HEK293T (cell line): ENCODE data around the gene SSU72.
A peak's percentile ranks its signal among the peaks of the same experiment; 100 is the strongest.
"Not testable (repeated sequence)": the region's sequence is repeated elsewhere in the genome, so short reads cannot be mapped to it uniquely, and the experiment has no call there.

Experiments used
- CTCF ChIA-PET: fragments of 350-600 bp; formaldehyde crosslinking; extraction: SDS; loops from one replicate; lab custom pipeline; 2021; ENCODE audit warnings: antibody characterized with exemption, inconsistent platforms; lab: Yijun Ruan, JAX
- POLR2A ChIA-PET: fragments of 350-600 bp; formaldehyde crosslinking; extraction: SDS; loops from one replicate; lab custom pipeline; 2020; ENCODE audit warnings: antibody characterized with exemption, inconsistent platforms; lab: Yijun Ruan, JAX
- DNase-seq: peaks from one replicate; pipeline ENCODE4 v3.0.0; 2012; ENCODE audit warnings: mixed read lengths; ENCODE audit errors: extremely low spot score
- ARNT ChIP-seq: fragments of 450-650 bp; IDR thresholded peaks from 2 replicates; pipeline ENCODE4 v1.6.1; 2017; ENCODE audit warnings: mild to moderate bottlenecking
- BHLHE40 ChIP-seq: fragments of 450-650 bp; IDR thresholded peaks from 2 replicates; pipeline ENCODE4 v1.6.1; 2016; ENCODE audit warnings: mild to moderate bottlenecking, moderate library complexity, borderline replicate concordance
- CTBP1 ChIP-seq: fragments of 450-650 bp; IDR thresholded peaks from 2 replicates; pipeline ENCODE4 v1.6.1; 2016; ENCODE audit warnings: borderline replicate concordance
- ELF4 ChIP-seq: fragments of 450-650 bp; IDR thresholded peaks from 2 replicates; pipeline ENCODE4 v1.6.1; 2017; ENCODE audit warnings: antibody characterized with exemption
- FOXA1 ChIP-seq: fragments of 450-650 bp; IDR thresholded peaks from 2 replicates; pipeline ENCODE4 v1.6.1; 2016; ENCODE audit warnings: mild to moderate bottlenecking
- FOXK2 ChIP-seq: fragments of 450-650 bp; IDR thresholded peaks from 2 replicates; pipeline ENCODE4 v1.6.1; 2016; ENCODE audit warnings: mild to moderate bottlenecking
- FOXM1 ChIP-seq: fragments of 450-650 bp; IDR thresholded peaks from 2 replicates; pipeline ENCODE4 v1.6.1; 2017; ENCODE audit warnings: mild to moderate bottlenecking, borderline replicate concordance
- HDGF ChIP-seq: fragments of 450-650 bp; IDR thresholded peaks from 2 replicates; pipeline ENCODE4 v1.6.1; 2017; ENCODE audit warnings: antibody characterized with exemption, borderline replicate concordance
- L3MBTL2 ChIP-seq: fragments of 450-650 bp; conservative IDR thresholded peaks from 2 replicates; pipeline ENCODE4 v1.6.1; 2016; ENCODE audit warnings: mild to moderate bottlenecking
- LEF1 ChIP-seq: fragments of 450-650 bp; IDR thresholded peaks from 2 replicates; pipeline ENCODE4 v1.6.1; 2017; ENCODE audit warnings: mild to moderate bottlenecking, borderline replicate concordance
- NFRKB ChIP-seq: fragments of 450-650 bp; IDR thresholded peaks from 2 replicates; pipeline ENCODE4 v1.6.1; 2016; ENCODE audit warnings: mild to moderate bottlenecking, moderate library complexity
- SP1 ChIP-seq: fragments of 450-650 bp; IDR thresholded peaks from 2 replicates; pipeline ENCODE4 v1.6.1; 2017
- SUZ12 ChIP-seq: fragments of 450-650 bp; IDR thresholded peaks from 2 replicates; pipeline ENCODE4 v1.6.1; 2016; ENCODE audit warnings: mild to moderate bottlenecking
- TARDBP ChIP-seq: fragments of 450-650 bp; IDR thresholded peaks from 2 replicates; pipeline ENCODE4 v1.6.1; 2016
- ZNF384 ChIP-seq: fragments of 450-650 bp; IDR thresholded peaks from 2 replicates; pipeline ENCODE4 v1.6.1; 2016
- TF ChIP-seq, protein P1 (sequence below): fragments of 450-650 bp; IDR thresholded peaks from 2 replicates; pipeline ENCODE4 v1.6.1; 2016

SSU72 gene

DNA sequence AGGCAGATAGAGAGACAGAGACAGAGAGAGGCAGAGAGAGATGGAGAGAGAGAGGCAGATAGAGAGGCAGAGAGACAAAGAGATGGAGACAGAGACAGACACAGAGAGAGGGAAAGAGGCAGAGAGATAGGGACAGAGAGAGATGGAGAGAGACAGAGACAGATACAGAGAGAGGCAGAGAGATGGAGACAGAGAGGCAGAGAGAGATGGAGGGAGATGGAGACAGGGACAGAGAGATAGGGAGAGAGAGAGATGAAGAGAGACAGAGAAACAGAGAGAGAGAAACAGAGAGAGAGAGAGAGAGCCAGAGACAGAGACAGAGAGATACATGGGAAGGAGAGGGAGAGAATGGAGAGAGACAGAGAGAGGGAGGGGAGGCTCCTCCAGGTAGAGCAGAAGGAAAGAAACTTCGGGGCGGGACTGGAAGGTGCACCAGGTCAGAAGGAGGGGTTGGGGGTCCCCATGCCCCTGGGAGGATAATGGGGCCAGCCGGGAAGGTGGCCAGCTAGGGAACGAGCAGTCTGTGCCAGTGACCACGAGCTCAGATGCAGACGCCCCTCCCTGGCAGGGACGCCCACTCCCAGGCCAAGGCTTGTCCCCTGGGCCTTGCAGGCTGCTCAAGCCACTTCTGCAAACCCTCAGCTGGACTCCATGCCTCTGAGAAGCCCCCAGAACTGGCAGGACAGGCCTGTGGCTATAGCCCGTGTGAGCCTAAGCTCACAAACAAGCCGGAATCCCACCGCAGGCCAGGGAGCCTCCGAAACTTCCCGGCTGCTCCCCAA lies 22.0 kb upstream of the SSU72 start:
- ChIA-PET CTCF (no interaction called here), POLR2A (interaction anchor here (0.9 to 2.4 kb wide), 5 partner anchors 10 to 26 kb away, joined by 3 to 16 read pairs (median 3); partner anchors contain the start of gene MIB2)
- TF ChIP-seq, protein P1, sequence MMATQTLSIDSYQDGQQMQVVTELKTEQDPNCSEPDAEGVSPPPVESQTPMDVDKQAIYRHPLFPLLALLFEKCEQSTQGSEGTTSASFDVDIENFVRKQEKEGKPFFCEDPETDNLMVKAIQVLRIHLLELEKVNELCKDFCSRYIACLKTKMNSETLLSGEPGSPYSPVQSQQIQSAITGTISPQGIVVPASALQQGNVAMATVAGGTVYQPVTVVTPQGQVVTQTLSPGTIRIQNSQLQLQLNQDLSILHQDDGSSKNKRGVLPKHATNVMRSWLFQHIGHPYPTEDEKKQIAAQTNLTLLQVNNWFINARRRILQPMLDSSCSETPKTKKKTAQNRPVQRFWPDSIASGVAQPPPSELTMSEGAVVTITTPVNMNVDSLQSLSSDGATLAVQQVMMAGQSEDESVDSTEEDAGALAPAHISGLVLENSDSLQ: no peak
- 0 out of 2 replicates have a peak, but pooled peaks have one; percentile 4 for TF ChIP-seq CTBP1
- no peak for DNase-seq

DNA sequence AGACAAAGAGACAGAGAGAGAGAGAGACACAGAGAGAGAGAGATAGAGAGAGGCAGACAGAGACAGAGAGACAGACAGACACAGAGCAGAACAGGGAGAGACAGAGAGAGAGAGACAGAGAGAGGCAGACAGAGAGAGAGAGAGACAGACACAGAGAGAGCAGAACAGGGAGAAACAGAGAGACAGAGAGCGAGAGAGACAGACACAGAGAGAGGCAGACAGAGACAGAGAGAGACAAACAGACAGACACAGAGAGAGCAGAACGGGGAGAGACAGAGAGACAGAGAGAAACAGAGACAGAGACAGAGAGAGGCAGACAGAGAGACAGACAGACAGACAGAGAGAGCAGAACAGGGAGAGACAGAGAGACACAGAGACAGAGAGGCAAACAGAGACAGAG lies 20.7 kb upstream of the SSU72 start:
- POLR2A ChIA-PET, DNase-seq, CTCF ChIA-PET: not testable (repeated sequence)

DNA sequence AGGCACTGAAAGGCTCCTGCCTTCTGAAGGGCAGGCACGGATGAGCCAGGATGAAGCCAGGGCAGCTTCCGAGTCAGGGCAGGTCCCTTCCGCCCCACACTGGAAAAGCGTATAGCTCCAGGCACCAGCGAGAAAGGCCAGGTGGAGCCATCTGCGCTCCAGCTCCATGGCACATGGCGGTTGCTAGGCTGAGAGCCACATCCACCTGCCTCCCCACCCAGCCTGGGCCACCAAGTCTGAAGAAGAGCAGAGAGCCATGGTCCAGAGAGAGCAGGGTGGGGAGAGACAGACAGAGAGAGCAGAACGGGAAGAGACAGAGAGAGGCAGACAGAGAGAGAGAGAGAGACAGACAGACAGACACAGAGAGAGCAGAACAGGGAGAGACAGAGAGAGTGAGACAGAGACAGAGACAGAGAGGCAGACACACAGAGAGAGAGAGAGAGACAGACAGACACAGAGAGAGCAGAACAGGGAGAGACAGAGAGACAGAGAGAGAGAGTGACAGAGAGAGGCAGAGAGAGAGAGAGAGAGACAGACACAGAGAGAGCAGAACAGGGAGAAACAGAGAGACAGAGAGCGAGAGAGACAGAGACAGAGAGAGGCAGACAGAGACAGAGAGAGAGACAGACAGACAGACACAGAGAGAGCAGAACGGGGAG lies 20.1 kb upstream of the SSU72 start:
- CTCF ChIA-PET: no interaction called here
- DNase-seq: no peak
- POLR2A ChIA-PET: interaction anchor here (1.7 kb wide), 1 partner anchor 20 kb away, joined by 6 read pairs; the partner anchor contains the start of gene MIB2
- TF ChIP-seq ARNT: no peak
- TF ChIP-seq SP1: no peak
- no peak for TF ChIP-seq FOXA1
- no peak for TF ChIP-seq BHLHE40
- TF ChIP-seq LEF1: no peak
- TF ChIP-seq NFRKB: no peak
- TF ChIP-seq, protein P1: no peak
- no peak for TF ChIP-seq SUZ12
- no peak for TF ChIP-seq ZNF384
- TF ChIP-seq FOXK2: no peak
- TF ChIP-seq L3MBTL2: no peak
- no peak for TF ChIP-seq ELF4
- TF ChIP-seq CTBP1: no peak
- TF ChIP-seq FOXM1: no peak
- TF ChIP-seq HDGF: no peak
- no peak for TF ChIP-seq TARDBP

DNA sequence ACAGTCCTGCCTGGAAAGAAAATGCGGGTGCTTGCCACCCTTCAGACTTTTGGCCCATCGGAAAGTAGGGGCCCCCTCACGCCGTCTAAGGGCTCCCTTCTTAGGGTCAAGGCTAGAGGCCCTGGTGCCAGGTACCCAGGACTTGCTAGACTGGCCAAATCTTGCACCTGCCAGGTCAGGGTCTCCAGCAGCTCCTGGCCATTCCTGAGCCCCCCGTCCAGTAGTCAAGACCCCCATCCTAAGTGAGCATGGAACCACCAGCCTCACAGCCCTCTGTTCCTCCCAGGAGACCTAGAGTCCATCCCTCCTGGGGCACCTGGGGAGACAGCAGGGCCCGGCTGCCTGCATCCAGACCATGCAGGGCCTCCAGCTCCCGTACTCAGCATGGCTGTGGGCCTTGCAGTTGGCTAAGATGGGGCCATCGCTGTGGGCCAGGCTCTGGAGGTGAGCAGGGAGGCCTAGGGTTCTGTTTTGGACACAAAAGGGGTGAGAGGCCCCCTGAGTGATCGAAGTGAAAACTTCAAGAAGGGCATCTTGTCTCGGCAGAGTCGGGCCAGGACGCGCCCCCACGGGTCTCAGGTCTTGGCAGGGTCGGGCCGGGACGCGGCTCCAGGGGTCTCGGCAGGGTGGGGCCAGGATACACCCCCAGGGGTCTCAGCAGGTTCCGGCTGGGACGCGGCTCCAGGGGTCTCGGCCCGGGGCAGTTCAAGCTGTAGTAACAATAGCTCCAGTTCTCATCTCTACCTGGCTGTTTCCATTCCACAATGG lies 19.4 kb upstream of the SSU72 start:
- ChIA-PET POLR2A (interaction anchor here (1.7 kb wide), 1 partner anchor 21 kb away, joined by 6 read pairs; the partner anchor contains the start of gene MIB2), CTCF (no interaction called here)
- TF ChIP-seq ZNF384 (no peak), FOXK2 (no peak)
- no peak for DNase-seq

DNA sequence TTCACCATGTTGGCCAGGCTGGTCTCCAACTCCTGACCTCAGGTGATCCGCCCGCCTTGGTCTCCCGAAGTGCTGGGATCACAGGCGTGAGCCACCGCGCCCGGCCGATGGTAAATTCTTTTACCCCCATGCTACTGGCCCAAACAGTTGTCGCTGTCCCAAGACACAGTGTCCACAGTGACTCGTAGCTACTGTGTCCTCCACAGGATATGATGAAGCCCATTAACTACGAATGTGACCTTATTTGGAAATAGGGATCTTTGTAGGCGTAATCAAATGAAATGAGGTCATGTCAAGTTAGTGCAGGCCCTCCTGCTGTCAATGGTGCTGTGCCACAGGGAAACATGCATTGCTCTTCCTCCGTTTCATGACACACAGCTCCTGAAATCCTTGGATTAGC lies 16.8 kb upstream of the SSU72 start:
- TF ChIP-seq FOXA1 (no peak), BHLHE40 (no peak), ARNT (no peak), SP1 (no peak), HDGF (no peak), TARDBP (no peak), FOXK2 (no peak), LEF1 (no peak), FOXM1 (no peak), ZNF384 (no peak), CTBP1 (no peak), NFRKB (no peak), SUZ12 (no peak), L3MBTL2 (no peak)
- TF ChIP-seq, protein P1: no peak
- ChIA-PET CTCF (no interaction called here), POLR2A (no interaction called here)
- no peak for DNase-seq

DNA sequence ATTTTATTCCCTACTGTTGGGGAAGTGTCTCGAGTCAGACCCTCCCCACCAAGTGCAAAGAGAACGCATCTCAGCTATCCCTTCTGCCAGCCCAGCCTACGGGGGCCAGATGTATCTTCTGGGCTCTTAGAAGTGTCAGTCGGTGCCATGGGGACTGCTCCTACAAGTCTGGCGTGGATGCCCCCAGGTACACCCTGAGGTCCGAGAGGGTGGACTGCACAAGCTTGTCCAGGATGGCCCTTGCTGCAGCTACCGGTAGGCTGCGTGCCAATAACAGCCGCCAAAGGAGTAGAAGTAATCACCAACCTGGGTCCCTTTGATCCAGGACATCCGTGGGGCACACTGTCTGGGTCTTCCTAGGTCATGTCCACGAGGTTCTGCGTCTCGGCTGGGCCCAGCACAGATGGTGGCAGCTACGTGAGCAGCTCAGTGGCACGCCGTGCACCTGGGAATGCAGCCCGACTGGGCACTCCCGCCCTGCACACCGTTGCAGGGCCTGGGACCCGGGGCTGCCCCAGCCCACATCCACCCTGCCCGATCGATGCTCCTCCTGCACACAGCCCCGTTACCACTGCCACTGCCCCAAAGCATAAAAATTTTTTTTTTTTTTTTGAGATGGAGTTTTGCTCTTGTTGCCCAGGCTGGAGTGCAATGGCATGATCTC lies 8.8 kb upstream of the SSU72 start:
- TF ChIP-seq BHLHE40 (no peak), TARDBP (no peak), HDGF (no peak), ELF4 (no peak), NFRKB (no peak), FOXM1 (no peak), L3MBTL2 (no peak), SUZ12 (no peak)
- TF ChIP-seq, protein P1: no peak
- no peak for DNase-seq
- CTCF ChIA-PET: no interaction called here
- POLR2A ChIA-PET: no interaction called here
